Prostate gland (tissue), 2 donors: ENCODE data around the gene IPP.

Source experiments
- CTCF ChIP-seq, 4 experiments: fragments of 200-600 bp in 2 of 4; fragments of 450-650 bp in 2 of 4; sonication (generic) in 2 of 4; IDR thresholded peaks; 1 replicate in 3 of 4; 2 replicates in 1 of 4; pipeline ENCODE4 v1.5.1; 2016 to 2019; ENCODE audit warnings: antibody characterized with exemption in 4 of 4, mild to moderate bottlenecking in 2 of 4, moderate library complexity in 2 of 4
- POLR2A ChIP-seq: fragments of 450-650 bp; IDR thresholded peaks from one replicate; pipeline ENCODE4 v1.6.1; 2016; ENCODE audit warnings: antibody characterized with exemption, mild to moderate bottlenecking
- POLR2AphosphoS5 ChIP-seq: sonication (generic); formaldehyde crosslinking; IDR thresholded peaks from one replicate; pipeline ENCODE4 v1.6.1; 2017; ENCODE audit warnings: antibody characterized with exemption

DNA sequence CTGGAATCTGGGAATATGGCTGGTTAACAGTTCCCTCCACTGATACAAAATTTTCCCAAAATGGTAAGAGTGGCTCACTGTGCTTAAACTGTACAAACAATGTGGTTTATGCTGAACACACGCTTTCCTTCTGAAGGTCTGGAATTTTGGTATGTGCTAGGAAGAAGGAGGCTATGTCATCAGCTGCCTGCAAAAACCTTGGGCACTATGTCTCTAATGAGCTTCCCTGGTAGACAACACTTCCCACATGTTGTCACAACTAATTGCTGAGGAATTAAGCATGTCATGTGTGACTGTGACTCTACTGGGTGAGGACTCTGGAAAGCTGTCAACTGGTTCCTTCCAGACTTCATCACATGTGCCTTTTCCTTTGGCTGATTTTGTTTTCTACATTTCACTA is 29.2 kb downstream of the IPP start:
- no peak for TF ChIP-seq CTCF (IDR thresholded peaks at IDR 0.05)
- TF ChIP-seq POLR2AphosphoS5 = no peak
- no peak for TF ChIP-seq POLR2A
